HL-60/S4 (cell line): ENCODE measurements around the gene EFNA3.

Experiments used
- in situ Hi-C: fragments of 300-500 bp; cut with MboI; formaldehyde crosslinking; loops from 2 replicates; pipeline ENCODE4 v1.14.3; 2022; ENCODE audit warnings: low sequenced_read_pairs

EFNA3 gene

DNA sequence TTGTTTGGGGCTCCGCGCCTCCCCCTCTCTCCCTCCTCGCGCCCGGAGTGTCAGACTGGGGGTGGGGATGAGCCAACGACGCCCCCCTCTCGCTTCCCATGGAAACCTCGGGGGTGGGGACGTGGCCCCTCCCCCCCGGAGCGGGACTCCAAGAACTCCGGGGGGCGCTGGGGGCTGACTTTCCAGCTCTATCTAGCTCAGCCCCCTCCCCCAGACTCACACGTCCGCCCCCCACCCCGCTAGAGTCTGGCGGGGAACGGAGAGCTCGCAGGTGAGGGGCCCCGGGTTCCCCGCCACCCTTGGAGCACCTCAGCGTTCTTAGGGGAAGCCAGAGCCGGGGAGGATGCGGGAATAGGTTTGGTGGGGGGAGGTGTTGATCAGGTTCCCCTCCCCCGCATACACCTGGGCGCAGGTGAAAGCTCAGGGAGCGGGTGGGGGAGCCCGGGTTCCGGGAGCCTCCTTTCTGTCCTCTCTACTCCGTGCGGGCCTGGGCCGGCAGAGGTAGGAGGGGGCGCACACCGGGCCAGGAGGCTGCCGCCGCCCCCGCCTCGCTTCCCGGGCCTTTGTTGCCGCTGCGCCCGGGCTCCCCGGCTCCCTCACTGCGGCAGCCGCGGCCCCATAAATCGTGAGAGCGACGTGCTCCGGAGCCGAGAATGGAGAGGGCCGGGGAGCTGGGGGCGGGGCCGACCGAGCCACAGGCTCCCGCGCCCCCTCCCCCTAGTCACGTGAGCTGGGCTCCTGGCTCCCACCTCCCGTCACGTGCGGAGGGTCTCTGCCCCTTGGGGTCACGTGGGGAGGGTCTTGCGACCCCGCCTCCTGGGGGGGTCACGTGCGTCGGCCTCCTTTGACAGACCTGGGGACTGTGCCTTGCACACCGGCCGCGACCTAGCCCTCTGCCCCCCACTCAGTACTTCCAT is 1.9 kb downstream of the EFNA3 start:
- in situ Hi-C loops, result no loop called here

- in situ Hi-C loops, result no loop called here
Measured at GRCh38 chr1:155081472-155082300, 3.0 kb downstream of the EFNA3 start.

GRCh38 chr1:155082301-155083051 is 3.8 kb downstream of the EFNA3 start:
- in situ Hi-C loops, result no loop called here

GRCh38 chr1:155083052-155083541 is 4.5 kb downstream of the EFNA3 start:
- in situ Hi-C loops, result no loop called here

- in situ Hi-C loops, result no loop called here
Measured at GRCh38 chr1:155083865-155084721, 5.5 kb downstream of the EFNA3 start.

DNA sequence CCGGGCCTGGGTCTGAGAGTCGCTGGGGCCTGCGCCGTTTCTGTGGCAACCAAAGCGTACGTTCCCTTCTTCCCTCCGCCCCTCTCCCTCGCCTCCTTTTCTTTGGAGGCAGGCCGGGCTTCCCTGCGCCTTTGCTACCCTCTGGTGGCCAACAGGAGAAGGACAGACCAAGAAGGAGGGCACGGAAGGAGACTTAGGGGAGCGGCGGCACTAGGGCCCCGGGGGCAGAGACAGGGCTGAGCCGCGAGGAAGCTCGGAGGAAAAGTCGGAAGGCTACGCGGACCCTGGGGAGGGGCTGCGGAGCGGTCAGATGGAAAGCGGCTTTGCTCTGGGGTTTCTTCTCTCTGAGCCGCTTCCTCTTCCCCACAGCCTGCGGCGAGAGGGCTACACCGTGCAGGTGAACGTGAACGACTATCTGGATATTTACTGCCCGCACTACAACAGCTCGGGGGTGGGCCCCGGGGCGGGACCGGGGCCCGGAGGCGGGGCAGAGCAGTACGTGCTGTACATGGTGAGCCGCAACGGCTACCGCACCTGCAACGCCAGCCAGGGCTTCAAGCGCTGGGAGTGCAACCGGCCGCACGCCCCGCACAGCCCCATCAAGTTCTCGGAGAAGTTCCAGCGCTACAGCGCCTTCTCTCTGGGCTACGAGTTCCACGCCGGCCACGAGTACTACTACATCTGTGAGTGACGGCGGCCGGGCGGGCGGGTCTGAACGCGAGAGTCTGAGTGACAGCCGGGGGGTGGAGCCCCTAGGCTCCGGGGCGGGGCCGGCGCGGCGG is 6.3 kb downstream of the EFNA3 start:
- in situ Hi-C loops, result no loop called here

- in situ Hi-C loops, result no loop called here
Measured at GRCh38 chr1:155085504-155086127, 7.0 kb downstream of the EFNA3 start.

GRCh38 chr1:155086128-155086741 is 7.6 kb downstream of the EFNA3 start:
- in situ Hi-C loops, result no loop called here

DNA sequence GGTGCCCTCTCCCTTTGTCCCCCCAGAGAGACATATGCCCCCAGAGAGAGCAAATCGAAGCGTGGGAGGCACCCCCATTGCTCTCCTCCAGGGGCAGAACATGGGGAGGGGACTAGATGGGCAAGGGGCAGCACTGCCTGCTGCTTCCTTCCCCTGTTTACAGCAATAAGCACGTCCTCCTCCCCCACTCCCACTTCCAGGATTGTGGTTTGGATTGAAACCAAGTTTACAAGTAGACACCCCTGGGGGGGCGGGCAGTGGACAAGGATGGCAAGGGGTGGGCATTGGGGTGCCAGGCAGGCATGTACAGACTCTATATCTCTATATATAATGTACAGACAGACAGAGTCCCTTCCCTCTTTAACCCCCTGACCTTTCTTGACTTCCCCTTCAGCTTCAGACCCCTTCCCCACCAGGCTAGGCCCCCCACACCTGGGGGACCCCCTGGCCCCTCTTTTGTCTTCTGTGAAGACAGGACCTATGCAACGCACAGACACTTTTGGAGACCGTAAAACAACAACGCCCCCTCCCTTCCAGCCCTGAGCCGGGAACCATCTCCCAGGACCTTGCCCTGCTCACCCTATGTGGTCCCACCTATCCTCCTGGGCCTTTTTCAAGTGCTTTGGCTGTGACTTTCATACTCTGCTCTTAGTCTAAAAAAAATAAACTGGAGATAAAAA is 8.4 kb downstream of the EFNA3 start:
- in situ Hi-C loops, result no loop called here

DNA sequence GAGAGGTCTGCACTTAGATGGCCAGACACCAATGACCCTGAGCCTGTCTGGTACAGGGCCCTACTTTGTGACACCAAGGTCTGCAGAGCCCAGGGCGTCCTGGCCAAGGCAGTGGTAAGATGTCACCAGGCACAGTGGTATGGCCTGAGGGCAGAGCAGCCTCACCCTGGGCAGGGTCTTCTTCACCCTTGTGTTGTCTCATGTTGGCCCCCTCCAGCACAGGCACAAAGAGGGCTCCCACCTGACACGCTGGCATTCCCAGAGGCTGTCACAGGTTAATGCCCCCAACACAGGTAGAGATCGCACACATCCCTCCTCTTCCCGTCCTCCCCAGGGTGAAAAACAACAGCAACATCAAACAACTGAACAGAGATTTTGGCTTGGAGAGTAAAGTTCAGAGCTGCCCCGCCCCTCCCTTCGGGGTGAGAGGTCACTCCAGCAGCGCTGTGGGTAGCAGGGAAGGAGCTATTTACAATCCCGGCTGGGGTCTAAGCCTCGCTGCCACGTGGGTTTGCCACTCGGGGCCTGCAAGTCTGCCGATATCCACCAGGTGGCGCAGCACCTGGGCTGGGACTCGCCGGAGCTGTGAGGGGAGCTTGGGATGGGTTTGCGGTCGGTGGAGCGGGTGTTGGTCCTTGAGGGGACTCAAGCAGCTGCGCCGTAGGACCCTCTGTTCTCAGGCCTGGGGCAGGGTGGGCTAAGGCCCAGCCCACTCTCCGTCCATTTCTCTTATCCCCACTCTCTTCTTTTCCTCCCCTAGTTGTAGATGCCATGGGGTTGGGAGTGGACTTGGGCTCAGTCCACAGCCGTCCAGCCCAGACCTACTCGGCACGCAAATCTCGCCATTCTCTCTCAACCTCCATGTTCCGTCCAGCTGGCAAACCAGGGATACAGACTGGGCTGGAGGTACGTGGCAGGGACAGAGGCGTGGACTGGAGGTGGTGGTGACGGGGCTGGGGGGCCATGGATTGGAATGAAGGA is 12.7 kb downstream of the EFNA3 start:
- in situ Hi-C loops, result loop anchor here (5.0 kb wide), 1 partner anchor 81 kb away; the partner anchor contains the start of genes KRTCAP2 and TRIM46

DNA sequence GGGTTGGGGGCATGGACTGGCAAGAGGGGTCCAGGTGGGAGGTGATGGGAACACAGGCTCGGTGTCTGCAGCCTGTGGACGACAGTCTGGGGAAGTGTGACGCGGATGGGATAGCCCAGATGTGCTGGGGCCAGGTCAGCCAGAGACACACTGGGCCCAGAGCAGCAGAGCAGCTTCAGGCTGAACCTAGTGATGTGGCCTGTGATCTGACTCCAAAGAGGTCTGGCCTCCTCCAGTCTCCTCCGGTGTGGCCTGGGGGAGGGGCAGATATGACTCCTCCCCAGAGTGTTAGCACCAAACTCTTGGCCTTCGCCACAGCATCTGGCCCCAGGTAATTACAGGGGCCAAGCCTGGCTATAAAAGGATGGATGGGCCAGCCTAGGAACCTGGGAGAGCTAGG is 13.5 kb downstream of the EFNA3 start:
- in situ Hi-C loops, result loop anchor here (5.0 kb wide), 1 partner anchor 80 kb away; the partner anchor contains the start of genes KRTCAP2 and TRIM46

- in situ Hi-C loops, result loop anchor here (5.0 kb wide), 1 partner anchor 80 kb away; the partner anchor contains the start of genes KRTCAP2 and TRIM46
Measured at GRCh38 chr1:155092641-155093040, 14.0 kb downstream of the EFNA3 start.

GRCh38 chr1:155093911-155094621 is 15.4 kb downstream of the EFNA3 start:
- in situ Hi-C loops, result loop anchor here (5.0 kb wide), 1 partner anchor 78 kb away; the partner anchor contains the start of genes KRTCAP2 and TRIM46

GRCh38 chr1:155094622-155094948 is 15.9 kb downstream of the EFNA3 start:
- in situ Hi-C loops, result loop anchor here (5.0 kb wide), 1 partner anchor 78 kb away; the partner anchor contains the start of genes KRTCAP2 and TRIM46

DNA sequence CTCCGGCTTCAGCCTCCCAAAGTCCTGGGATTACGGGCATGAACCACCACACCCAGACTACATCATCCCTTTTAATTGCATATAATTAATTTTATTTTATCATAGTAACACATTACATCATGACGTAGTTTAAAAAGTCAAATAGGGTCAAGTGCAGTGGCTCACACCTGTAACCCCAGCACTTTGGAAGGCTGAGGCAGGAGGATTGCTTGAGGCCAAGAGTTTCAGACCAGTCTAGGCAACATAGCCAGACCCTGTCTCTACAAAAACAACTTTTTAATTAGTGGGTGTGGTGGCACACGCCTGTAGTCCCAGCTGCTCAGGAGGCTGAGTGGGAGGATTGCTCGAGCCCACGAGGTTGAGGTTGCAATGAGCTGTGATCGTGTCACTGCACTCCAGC is 20.7 kb downstream of the EFNA3 start:
- in situ Hi-C loops, result no loop called here

- in situ Hi-C loops, result no loop called here
Measured at GRCh38 chr1:155103325-155103724, 24.7 kb downstream of the EFNA3 start.
